Measurements from ENCODE around the gene CD83.

CD83 gene

GRCh38 chr6:14123386-14124111, 6.0 kb downstream of the CD83 start:
- in situ Hi-C loops (cut with MboI; ENCODE audit: low sequenced_read_pairs), result no loop called here

GRCh38 chr6:14125346-14125745, 7.8 kb downstream of the CD83 start:
- in situ Hi-C loops (cut with MboI; ENCODE audit: low sequenced_read_pairs), result loop anchor here (25.0 kb wide), 1 partner anchor 213 kb away; the partner anchor contains the start of gene RNF182

GRCh38 chr6:14126191-14126590, 8.6 kb downstream of the CD83 start:
- in situ Hi-C loops (cut with MboI; ENCODE audit: low sequenced_read_pairs), result loop anchor here (25.0 kb wide), 1 partner anchor 214 kb away; the partner anchor contains the start of gene RNF182

- in situ Hi-C loops (cut with MboI; ENCODE audit: low sequenced_read_pairs), result loop anchor here (25.0 kb wide), 1 partner anchor 215 kb away; the partner anchor contains the start of gene RNF182
These were observed 10.0 kb downstream of the CD83 start for GRCh38 chr6:14127611-14128010.

- in situ Hi-C loops (cut with MboI; ENCODE audit: low sequenced_read_pairs), result loop anchor here (25.0 kb wide), 1 partner anchor 216 kb away; the partner anchor contains the start of gene RNF182
These were observed 10.4 kb downstream of the CD83 start for GRCh38 chr6:14128012-14128411.

- in situ Hi-C loops (cut with MboI; ENCODE audit: low sequenced_read_pairs), result loop anchor here (25.0 kb wide), 1 partner anchor 216 kb away; the partner anchor contains the start of gene RNF182
These were observed 11.2 kb downstream of the CD83 start for GRCh38 chr6:14128746-14129145.

GRCh38 chr6:14129575-14129974, 12.0 kb downstream of the CD83 start:
- in situ Hi-C loops (cut with MboI; ENCODE audit: low sequenced_read_pairs), result loop anchor here (25.0 kb wide), 1 partner anchor 217 kb away; the partner anchor contains the start of gene RNF182

- in situ Hi-C loops (cut with MboI; ENCODE audit: low sequenced_read_pairs), result loop anchor here (25.0 kb wide), 1 partner anchor 218 kb away; the partner anchor contains the start of gene RNF182
These were observed 13.0 kb downstream of the CD83 start for GRCh38 chr6:14130435-14131075.

GRCh38 chr6:14131579-14131978, 14.0 kb downstream of the CD83 start:
- in situ Hi-C loops (cut with MboI; ENCODE audit: low sequenced_read_pairs), result loop anchor here (25.0 kb wide), 1 partner anchor 219 kb away; the partner anchor contains the start of gene RNF182

- in situ Hi-C loops (cut with MboI; ENCODE audit: low sequenced_read_pairs), result loop anchor here (25.0 kb wide), 1 partner anchor 220 kb away; the partner anchor contains the start of gene RNF182
These were observed 14.8 kb downstream of the CD83 start for GRCh38 chr6:14132244-14132920.

GRCh38 chr6:14132921-14133275, 15.3 kb downstream of the CD83 start:
- in situ Hi-C loops (cut with MboI; ENCODE audit: low sequenced_read_pairs), result loop anchor here (25.0 kb wide), 1 partner anchor 221 kb away; the partner anchor contains the start of gene RNF182

- in situ Hi-C loops (cut with MboI; ENCODE audit: low sequenced_read_pairs), result loop anchor here (25.0 kb wide), 1 partner anchor 222 kb away; the partner anchor contains the start of gene RNF182
These were observed 16.8 kb downstream of the CD83 start for GRCh38 chr6:14134211-14134910.

- in situ Hi-C loops (cut with MboI; ENCODE audit: low sequenced_read_pairs), result loop anchor here (25.0 kb wide), 1 partner anchor 224 kb away; the partner anchor contains the start of gene RNF182
These were observed 18.4 kb downstream of the CD83 start for GRCh38 chr6:14135893-14136539.

GRCh38 chr6:14138701-14139215, 21.2 kb downstream of the CD83 start:
- in situ Hi-C loops (cut with MboI; ENCODE audit: low sequenced_read_pairs), result loop anchor here (25.0 kb wide), 1 partner anchor 226 kb away; the partner anchor contains the start of gene RNF182

GRCh38 chr6:14141351-14142062, 23.9 kb downstream of the CD83 start:
- in situ Hi-C loops (cut with MboI; ENCODE audit: low sequenced_read_pairs), result loop anchor here (25.0 kb wide), 1 partner anchor 229 kb away; the partner anchor contains the start of gene RNF182

- in situ Hi-C loops (cut with MboI; ENCODE audit: low sequenced_read_pairs), result loop anchor here (25.0 kb wide), 1 partner anchor 230 kb away; the partner anchor contains the start of gene RNF182
These were observed 24.5 kb downstream of the CD83 start for GRCh38 chr6:14142063-14142450.

GRCh38 chr6:14142511-14143223, 25.1 kb downstream of the CD83 start:
- in situ Hi-C loops (cut with MboI; ENCODE audit: low sequenced_read_pairs), result loop anchor here (25.0 kb wide), 1 partner anchor 230 kb away; the partner anchor contains the start of gene RNF182

GRCh38 chr6:14143305-14143704, 25.7 kb downstream of the CD83 start:
- in situ Hi-C loops (cut with MboI; ENCODE audit: low sequenced_read_pairs), result loop anchor here (25.0 kb wide), 1 partner anchor 231 kb away; the partner anchor contains the start of gene RNF182
